Breast epithelium (tissue), 4 donors: ENCODE data around the gene KIF17. TPM values are rescaled to one million over a fixed set of nuclear protein-coding genes. Genes with fewer than 3 reads are reported as not detected.
"Not testable (repeated sequence)": the region's sequence is repeated elsewhere in the genome, so short reads cannot be mapped to it uniquely, and the experiment has no call there.

Experiments
- DNase-seq, 2 donors: peaks; one replicate each; pipeline ENCODE4 v3.0.0-alpha.2; 2019; ENCODE audit warnings: low spot score in 2 of 2
- H3K27ac ChIP-seq, 2 donors: fragments of 200-600 bp; sonication (generic) in 1 of 2; one replicate each; pipeline ENCODE4 v1.5.1; 2016 to 2019; ENCODE audit warnings: mild to moderate bottlenecking in 1 of 2
- H3K27me3 ChIP-seq, 2 donors: fragments of 200-600 bp; sonication (generic) in 1 of 2; one replicate each; pipeline versions ENCODE4 v1.5.1 to v1.6.0; 2017 to 2019; ENCODE audit warnings: control low read depth in 1 of 2, mild to moderate bottlenecking in 1 of 2
- H3K36me3 ChIP-seq: fragments of 200-600 bp; one replicate; pipeline ENCODE4 v1.5.1; 2019
- H3K4me1 ChIP-seq, 2 donors: fragments of 200-600 bp; sonication (generic); one replicate each; pipeline ENCODE4 v1.5.1; 2016 to 2019; ENCODE audit warnings: control low read depth in 1 of 2
- H3K4me3 ChIP-seq, 3 donors: fragments of 200-600 bp; sonication (generic); 1 replicate in 2 of 3; 2 replicates in 1 of 3; pipeline ENCODE4 v1.5.1; 2016 to 2019; ENCODE audit warnings: mild to moderate bottlenecking in 3 of 3, moderate library complexity in 2 of 3
- H3K9me3 ChIP-seq, 2 donors: fragments of 200-600 bp; sonication (generic) in 1 of 2; one replicate each; pipeline ENCODE4 v1.5.1; 2016 to 2019; ENCODE audit warnings: control low read depth in 1 of 2
- POLR2A ChIP-seq: fragments of 450-650 bp; IDR thresholded peaks from one replicate; pipeline ENCODE4 v1.6.1; 2016; ENCODE audit warnings: antibody characterized with exemption, mild to moderate bottlenecking, moderate library complexity
- POLR2AphosphoS5 ChIP-seq, 3 donors: sonication (generic); formaldehyde crosslinking; IDR thresholded peaks; one replicate each; pipeline ENCODE4 v1.6.1; 2017; ENCODE audit warnings: antibody characterized with exemption in 3 of 3
- intact Hi-C: fragments of 100-400 bp; cut with DNase I; formaldehyde crosslinking; loops from one replicate; pipeline ENCODE4 v1.15.1; 2023; ENCODE audit warnings: low total_unique reads
- total RNA-seq, 3 donors: library from RNA; depleted of rRNA; stranded (reverse); fragments of >200 nt; gene quantifications; one replicate each; pipeline ENCODE4 v1.1.0, GENCODE V29; 2016
- TF ChIP-seq, protein P1 (sequence below), 3 donors: fragments of 450-650 bp; IDR thresholded peaks; one replicate each; pipeline ENCODE4 v1.5.1; 2016 to 2017; ENCODE audit warnings: antibody characterized with exemption in 3 of 3, mild to moderate bottlenecking in 3 of 3, moderate library complexity in 3 of 3

Gene KIF17
- total RNA-seq, 3 donors from 2014 or later: 1.8 to 3.5 (median 2.0) TPM

DNA sequence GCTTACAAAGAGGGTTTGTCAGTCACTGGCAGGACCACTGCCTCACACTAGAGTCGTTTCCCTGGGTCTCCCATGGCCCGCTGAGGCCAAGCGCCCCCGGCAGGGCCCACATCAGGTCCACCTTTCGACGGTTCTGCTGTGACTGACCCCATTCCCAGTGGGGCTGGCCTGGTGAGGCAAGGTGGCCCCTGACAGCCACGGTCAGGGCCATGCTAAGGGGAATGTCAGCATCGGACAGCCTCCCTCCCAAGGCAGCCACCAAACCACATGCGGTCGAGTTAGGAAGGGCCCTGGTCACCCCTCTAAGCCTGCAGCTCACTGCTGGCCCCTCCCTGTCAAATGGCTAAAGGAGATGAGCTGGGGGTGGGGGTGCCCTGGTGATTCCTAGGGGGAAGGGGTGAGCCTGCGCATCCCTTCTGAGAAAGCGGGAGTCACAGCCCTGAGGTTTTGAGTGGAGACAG is 2.9 kb upstream of the KIF17 start:
- peak in 1 of 2 donors; percentile 27 for DNase-seq
- Histone ChIP-seq H3K4me3 (no peak overlapping the region), H3K9me3 (no peaks in the 10 kb centered on the region), H3K27ac (no peak overlapping the region), H3K27me3 (peaks cover 0 to 15% of the 10 kb centered on the region in 2 donors), H3K36me3 (no peaks in the 10 kb centered on the region), H3K4me1 (no peaks in the 10 kb centered on the region)
- intact Hi-C loops: no loop called here
- TF ChIP-seq POLR2A (no peak), POLR2AphosphoS5 (IDR thresholded peaks at IDR 0.05) (no peak)
- TF ChIP-seq, protein P1, sequence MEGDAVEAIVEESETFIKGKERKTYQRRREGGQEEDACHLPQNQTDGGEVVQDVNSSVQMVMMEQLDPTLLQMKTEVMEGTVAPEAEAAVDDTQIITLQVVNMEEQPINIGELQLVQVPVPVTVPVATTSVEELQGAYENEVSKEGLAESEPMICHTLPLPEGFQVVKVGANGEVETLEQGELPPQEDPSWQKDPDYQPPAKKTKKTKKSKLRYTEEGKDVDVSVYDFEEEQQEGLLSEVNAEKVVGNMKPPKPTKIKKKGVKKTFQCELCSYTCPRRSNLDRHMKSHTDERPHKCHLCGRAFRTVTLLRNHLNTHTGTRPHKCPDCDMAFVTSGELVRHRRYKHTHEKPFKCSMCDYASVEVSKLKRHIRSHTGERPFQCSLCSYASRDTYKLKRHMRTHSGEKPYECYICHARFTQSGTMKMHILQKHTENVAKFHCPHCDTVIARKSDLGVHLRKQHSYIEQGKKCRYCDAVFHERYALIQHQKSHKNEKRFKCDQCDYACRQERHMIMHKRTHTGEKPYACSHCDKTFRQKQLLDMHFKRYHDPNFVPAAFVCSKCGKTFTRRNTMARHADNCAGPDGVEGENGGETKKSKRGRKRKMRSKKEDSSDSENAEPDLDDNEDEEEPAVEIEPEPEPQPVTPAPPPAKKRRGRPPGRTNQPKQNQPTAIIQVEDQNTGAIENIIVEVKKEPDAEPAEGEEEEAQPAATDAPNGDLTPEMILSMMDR (IDR thresholded peaks at IDR 0.05): no peak

DNA sequence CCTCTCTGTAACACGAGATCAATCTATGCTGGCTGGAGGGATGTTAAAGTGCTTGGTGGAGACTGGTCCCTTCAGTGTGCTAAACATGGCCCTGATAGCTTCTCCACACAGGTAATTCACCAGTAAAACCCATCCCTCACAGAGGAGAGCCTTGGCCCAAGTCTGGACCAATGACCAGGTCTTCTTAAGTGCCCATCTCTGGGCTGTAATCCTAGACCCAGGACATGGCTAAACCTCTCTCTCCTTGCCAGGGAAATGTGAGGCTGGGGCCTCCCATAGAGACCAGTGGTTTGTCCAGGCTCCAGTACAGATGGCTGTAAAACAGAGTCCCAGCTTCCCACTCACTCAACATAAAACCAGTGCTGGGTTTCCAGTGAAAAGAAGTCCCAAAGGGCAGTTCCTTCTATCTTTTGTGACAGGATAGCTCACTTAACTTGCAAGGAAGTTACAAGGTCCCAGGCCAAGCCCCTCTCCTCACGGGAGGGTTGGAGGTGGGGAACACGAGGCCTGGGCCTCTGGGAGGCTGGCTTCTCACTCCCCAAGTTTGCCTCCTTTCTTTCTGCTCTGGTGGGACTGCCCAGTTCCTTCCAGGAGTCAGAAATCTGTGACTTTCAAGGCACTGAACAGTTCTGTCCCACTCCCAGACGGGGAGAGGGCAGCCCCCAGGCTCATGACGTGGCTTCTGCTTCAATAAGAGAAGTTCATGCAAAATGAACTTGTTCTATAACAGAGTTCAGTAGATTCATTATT is 2.2 kb upstream of the KIF17 start:
- H3K4me1 ChIP-seq: no peaks in the 10 kb centered on the region
- no peak for TF ChIP-seq POLR2AphosphoS5 (IDR thresholded peaks at IDR 0.05)
- no peak for TF ChIP-seq POLR2A
- TF ChIP-seq, protein P1 (IDR thresholded peaks at IDR 0.05): no peak
- H3K9me3 ChIP-seq: no peaks in the 10 kb centered on the region
- no peak overlapping the region for H3K27ac ChIP-seq
- no peak overlapping the region for H3K4me3 ChIP-seq
- peak in 1 of 2 donors; percentile 27 for DNase-seq
- H3K27me3 ChIP-seq: peaks cover 0 to 20% of the 10 kb centered on the region in 2 donors
- intact Hi-C loops: no loop called here
- no peaks in the 10 kb centered on the region for H3K36me3 ChIP-seq

DNA sequence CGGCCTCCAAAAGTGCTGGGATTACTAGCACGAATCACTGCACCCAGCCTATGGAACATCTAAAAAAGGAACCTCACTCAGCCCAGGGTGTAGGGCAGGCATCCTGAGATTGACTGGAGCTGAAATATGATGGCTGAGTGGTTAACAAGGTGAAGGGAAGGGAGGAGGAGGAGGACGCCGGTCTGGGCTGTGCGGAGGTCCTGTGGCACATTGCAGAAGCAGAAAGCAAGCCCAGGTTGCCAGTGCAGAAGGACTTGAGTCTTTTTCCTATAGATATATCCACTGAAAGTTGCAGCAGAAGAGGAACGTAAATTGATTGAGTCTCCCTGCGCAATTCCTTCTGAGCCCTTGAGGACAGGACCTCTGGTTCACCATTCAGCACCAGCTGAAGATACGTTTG is 1.5 kb upstream of the KIF17 start:
- no peak overlapping the region for H3K4me3 ChIP-seq
- intact Hi-C loops: no loop called here
- no peak overlapping the region for H3K27ac ChIP-seq
- DNase-seq: no peak
- no peaks in the 10 kb centered on the region for H3K4me1 ChIP-seq
- no peaks in the 10 kb centered on the region for H3K36me3 ChIP-seq
- H3K27me3 ChIP-seq: peaks cover 0 to 20% of the 10 kb centered on the region in 2 donors
- TF ChIP-seq POLR2A (no peak), POLR2AphosphoS5 (IDR thresholded peaks at IDR 0.05) (no peak)
- TF ChIP-seq, protein P1 (IDR thresholded peaks at IDR 0.05): no peak
- no peaks in the 10 kb centered on the region for H3K9me3 ChIP-seq

DNA sequence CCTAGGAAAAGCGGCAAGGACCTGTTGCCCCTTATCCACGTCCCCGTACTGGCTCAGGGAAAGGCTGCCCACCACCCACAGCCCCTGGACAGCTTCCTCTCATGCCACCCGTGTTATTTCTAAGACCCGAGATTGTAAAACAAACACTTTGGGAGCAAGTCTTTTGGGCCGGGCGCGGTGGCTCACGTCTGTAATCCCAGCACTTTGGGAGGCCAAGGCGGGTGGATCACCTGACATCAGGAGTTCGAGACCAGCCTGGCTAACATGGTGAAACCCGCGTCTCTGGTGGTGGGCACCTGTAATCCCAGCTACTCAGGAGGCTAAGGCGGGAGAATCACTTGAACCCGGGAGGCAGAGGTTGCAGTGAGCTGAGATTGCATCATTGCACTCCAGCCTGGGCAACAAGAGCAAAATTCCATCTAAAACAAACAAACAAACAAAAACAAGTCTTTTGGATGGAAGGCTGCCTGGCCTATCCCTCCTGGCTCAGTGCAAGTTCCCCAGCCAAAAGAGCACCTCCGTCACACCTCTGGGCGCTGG is 606 bp upstream of the KIF17 start:
- H3K36me3 ChIP-seq, H3K4me1 ChIP-seq, H3K27ac ChIP-seq, H3K9me3 ChIP-seq, intact Hi-C loops: not testable (repeated sequence)
- peaks cover 0 to 20% of the 10 kb centered on the region in 2 donors for H3K27me3 ChIP-seq
- H3K4me3 ChIP-seq: peak overlapping the region; percentile 36 to 74 (median 52)
- DNase-seq: peak in 1 of 2 donors; percentile 45

DNA sequence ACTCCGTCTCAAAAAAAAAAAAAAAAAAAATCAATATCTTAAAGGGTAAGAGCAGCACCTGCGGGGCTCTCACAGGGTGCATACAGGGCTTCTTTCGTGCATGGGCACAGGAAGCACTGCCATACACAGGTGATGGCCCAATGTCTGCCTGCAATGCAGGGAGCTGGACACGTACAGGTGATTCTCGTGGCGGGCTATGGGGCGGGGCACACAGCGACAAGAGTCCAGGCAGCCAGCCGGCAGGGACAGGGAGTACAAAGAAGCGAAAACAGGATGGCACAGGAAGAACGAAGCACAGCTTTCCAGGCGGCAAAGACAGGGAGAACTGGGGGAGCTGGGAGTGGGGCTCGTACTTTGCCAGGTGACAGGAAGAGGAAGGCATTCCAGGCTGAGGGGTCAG is 1.6 kb downstream of the KIF17 start:
- Histone ChIP-seq H3K36me3 (no peaks in the 10 kb centered on the region), H3K4me3 (no peak overlapping the region), H3K27ac (no peak overlapping the region), H3K9me3 (no peaks in the 10 kb centered on the region), H3K27me3 (peaks cover 0 to 20% of the 10 kb centered on the region in 2 donors), H3K4me1 (no peaks in the 10 kb centered on the region)
- intact Hi-C loops: no loop called here
- TF ChIP-seq POLR2AphosphoS5 (IDR thresholded peaks at IDR 0.05) (no peak), POLR2A (no peak)
- no peak for DNase-seq

DNA sequence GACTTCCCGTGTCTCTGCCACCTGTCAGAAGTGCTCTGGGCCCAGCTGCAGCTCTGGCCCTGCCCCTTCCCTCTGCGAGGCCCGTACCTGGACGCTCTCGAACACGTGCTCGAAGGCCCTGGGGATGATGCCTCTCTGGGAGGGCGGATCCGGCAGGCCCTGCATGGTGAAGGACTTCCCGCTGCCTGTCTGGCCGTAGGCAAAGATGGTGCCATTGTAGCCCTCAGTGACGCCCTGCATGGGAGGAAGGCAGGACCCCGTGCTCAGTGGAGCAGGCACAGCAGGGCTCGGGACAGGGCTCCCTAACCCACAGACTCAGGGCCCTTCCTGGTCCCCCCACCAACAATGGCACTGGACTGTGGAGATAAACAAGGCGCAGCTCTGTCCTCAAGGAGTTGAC is 2.4 kb downstream of the KIF17 start:
- no peak overlapping the region for H3K27ac ChIP-seq
- no peaks in the 10 kb centered on the region for H3K9me3 ChIP-seq
- H3K27me3 ChIP-seq: peaks cover 0 to 20% of the 10 kb centered on the region in 2 donors
- H3K4me1 ChIP-seq: no peaks in the 10 kb centered on the region
- intact Hi-C loops: no loop called here
- no peak overlapping the region for H3K4me3 ChIP-seq
- no peaks in the 10 kb centered on the region for H3K36me3 ChIP-seq
- TF ChIP-seq POLR2AphosphoS5 (IDR thresholded peaks at IDR 0.05): no peak
- TF ChIP-seq, protein P1 (IDR thresholded peaks at IDR 0.05): no peak
- TF ChIP-seq POLR2A: no peak
- DNase-seq: no peak
